SK-N-SH (cell line): ENCODE data around the gene PDE4D.

Experiments used
- CHD2 ChIP-seq: fragments of 150-350 bp; IDR thresholded peaks from 2 replicates; pipeline ENCODE4 v1.6.1; 2018; ENCODE audit warnings: low read length; ENCODE audit not compliant: partially characterized antibody
- CTCF ChIP-seq: fragments of 200-600 bp; sonication (generic); IDR thresholded peaks from 2 replicates; pipeline ENCODE4 v1.6.1; 2017; ENCODE audit warnings: antibody characterized with exemption, mild to moderate bottlenecking, moderate library complexity
- ELF1 ChIP-seq: IDR thresholded peaks from 2 replicates; pipeline ENCODE4 v1.4.0; 2012
- EZH2phosphoT487 ChIP-seq: fragments of 200-600 bp; sonication (generic); IDR thresholded peaks from 2 replicates; pipeline ENCODE4 v1.6.1; 2017; ENCODE audit warnings: low read depth, mixed run types, mild to moderate bottlenecking, antibody characterized with exemption, moderate library complexity, borderline replicate concordance
- FOXJ3 ChIP-seq: sonication (generic); formaldehyde crosslinking; IDR thresholded peaks from 2 replicates; pipeline ENCODE4 v1.5.1; 2020; ENCODE audit warnings: mild to moderate bottlenecking, missing genetic modification reagents
- FOXM1 ChIP-seq: IDR thresholded peaks from 2 replicates; pipeline ENCODE4 v1.4.0; 2012; ENCODE audit warnings: low read depth, mild to moderate bottlenecking
- JUND ChIP-seq: IDR thresholded peaks from 2 replicates; pipeline ENCODE4 v1.4.0; 2012
- MAX ChIP-seq: IDR thresholded peaks from 2 replicates; pipeline ENCODE4 v1.4.0; 2012; ENCODE audit warnings: low read depth
- POLR2AphosphoS5 ChIP-seq: IDR thresholded peaks from 2 replicates; pipeline ENCODE4 v1.6.1; 2012; ENCODE audit warnings: low read depth, low read length
- REST ChIP-seq: IDR thresholded peaks from 2 replicates; pipeline ENCODE4 v1.6.1; 2012; ENCODE audit warnings: mild to moderate bottlenecking, low read depth, low read length, moderate library complexity
- SIN3A ChIP-seq: IDR thresholded peaks from 2 replicates; pipeline ENCODE4 v1.6.1; 2012; ENCODE audit warnings: low read depth, mild to moderate bottlenecking, low read length, moderate library complexity, borderline replicate concordance
- SMC3 ChIP-seq: IDR thresholded peaks from 2 replicates; pipeline ENCODE4 v1.6.1; 2012; ENCODE audit warnings: low read depth, low read length, improper control_type of control experiment
- TAF1 ChIP-seq: IDR thresholded peaks from 2 replicates; pipeline ENCODE4 v1.6.1; 2012; ENCODE audit warnings: low read depth, mild to moderate bottlenecking, low read length, moderate library complexity, borderline replicate concordance
- TCF12 ChIP-seq: IDR thresholded peaks from 2 replicates; pipeline ENCODE4 v1.4.0; 2012

- no peak for TF ChIP-seq POLR2AphosphoS5
- TF ChIP-seq CTCF = no peak
- TF ChIP-seq TAF1 = no peak
- TF ChIP-seq MAX = no peak
- no peak for TF ChIP-seq SIN3A
- TF ChIP-seq CHD2 = no peak
- no peak for TF ChIP-seq TCF12
- TF ChIP-seq FOXM1 = no peak
- TF ChIP-seq ELF1 = no peak
- no peak for TF ChIP-seq REST
- TF ChIP-seq EZH2phosphoT487 = no peak
- TF ChIP-seq FOXJ3 (CRISPR knock-in tag) = no peak
- TF ChIP-seq SMC3 = no peak
- no peak for TF ChIP-seq JUND
These were observed 337.9 kb downstream of the PDE4D start for GRCh38 chr5:59555596-59555995.
